ENCODE data around the gene ALK.

- TF ChIP-seq CTCF (IDR thresholded peaks at IDR 0.05; ENCODE audit: low read depth, low read length) (no peak), POLR2A (IDR thresholded peaks at IDR 0.05; ENCODE audit: extremely low read depth, insufficient read length) (no peak)
Measured at GRCh38 chr2:29570539-29570938, 350.8 kb downstream of the ALK start.

All from NB4 (cell line).